SH-SY5Y (cell line): ENCODE data around the gene ABTB1.

Experiments
- GATA2 ChIP-seq: IDR thresholded peaks from 2 replicates; pipeline ENCODE4 v1.6.1; 2011; ENCODE audit warnings: mild to moderate bottlenecking, low read depth, low read length
- GATA3 ChIP-seq: IDR thresholded peaks from 2 replicates; pipeline ENCODE4 v1.6.1; 2011; ENCODE audit warnings: low read depth, mild to moderate bottlenecking, low read length, moderate library complexity

- TF ChIP-seq GATA3 (no peak), GATA2 (no peak)
These were observed 24.9 kb upstream of the ABTB1 start for GRCh38 chr3:127647845-127648204.
